Measurements from ENCODE around the gene HTD2.
"Not testable (repeated sequence)": the region's sequence is repeated elsewhere in the genome, so short reads cannot be mapped to it uniquely, and the experiment has no call there.

The HTD2 gene

GRCh38 chr3:58333206-58334012 is 27.1 kb downstream of the HTD2 start:
- DNase-seq (ENCODE audit: low read depth): no peak

- no peak for DNase-seq (ENCODE audit: low read depth)
Observed at GRCh38 chr3:58334013-58334321, 27.6 kb downstream of the HTD2 start.

GRCh38 chr3:58334506-58334884 is 28.2 kb downstream of the HTD2 start:
- no peak for DNase-seq (ENCODE audit: low read depth)

DNA sequence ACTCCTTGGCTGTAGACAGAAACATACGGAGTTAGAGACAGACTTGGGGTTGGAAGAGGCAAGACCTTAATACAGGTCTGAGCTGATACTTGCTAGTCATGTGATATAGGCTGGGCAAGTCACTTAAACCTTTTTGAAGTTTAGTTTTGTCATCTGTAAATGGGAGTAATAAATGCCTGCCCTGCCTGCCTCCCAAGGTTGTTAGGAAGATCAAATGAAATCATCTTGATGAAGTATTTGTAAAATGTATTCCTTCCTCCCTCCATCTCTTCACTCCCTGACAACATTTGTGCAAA is 29.3 kb downstream of the HTD2 start:
- no peak for DNase-seq (ENCODE audit: low read depth)

- DNase-seq (ENCODE audit: low read depth): peak; percentile 38
Observed at GRCh38 chr3:58336135-58336882, 30.0 kb downstream of the HTD2 start.

- no peak for DNase-seq (ENCODE audit: low read depth)
Observed at GRCh38 chr3:58337190-58337589, 30.9 kb downstream of the HTD2 start.

DNA sequence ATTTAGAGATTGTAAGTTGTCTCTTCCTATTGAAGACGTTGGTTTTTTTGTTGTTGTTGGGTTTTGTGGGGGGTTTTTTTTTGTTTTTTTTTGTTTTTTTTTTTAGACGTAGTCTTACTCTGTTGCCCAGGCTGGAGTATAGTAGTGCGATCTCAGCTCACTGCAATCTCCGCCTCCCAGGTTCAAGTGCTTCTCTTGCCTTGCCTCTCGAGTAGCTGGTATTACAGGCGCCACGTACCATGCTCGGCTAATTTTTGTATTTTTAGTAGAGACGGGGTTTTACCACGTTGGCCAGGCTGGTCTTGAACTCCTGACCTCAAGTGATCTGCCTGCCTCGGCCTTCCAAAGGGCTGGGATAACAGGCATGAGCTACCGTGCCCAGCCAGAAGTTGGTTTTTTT is 32.8 kb downstream of the HTD2 start:
- DNase-seq (ENCODE audit: low read depth): not testable (repeated sequence)

- DNase-seq (ENCODE audit: low read depth): no peak
Observed at GRCh38 chr3:58340594-58341244, 34.4 kb downstream of the HTD2 start.

DNA sequence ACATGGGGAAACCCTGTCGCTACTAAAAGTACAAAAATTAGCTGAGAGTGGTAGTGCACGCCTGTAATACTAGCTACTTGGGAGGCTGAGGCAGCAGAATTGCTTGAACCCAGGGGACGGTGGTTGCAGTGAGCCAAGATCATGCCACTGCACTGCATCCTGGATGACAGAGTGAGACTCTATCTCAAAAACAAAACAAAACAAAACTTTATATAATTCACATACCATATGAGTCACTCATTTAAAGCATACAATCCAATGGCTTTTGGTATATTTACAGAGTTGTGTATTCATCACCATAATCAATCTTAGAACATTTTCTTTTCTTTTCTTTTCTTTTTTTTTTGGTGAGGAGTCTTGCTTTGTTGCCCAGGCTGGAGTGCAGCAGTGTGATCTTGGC is 35.1 kb downstream of the HTD2 start:
- no peak for DNase-seq (ENCODE audit: low read depth)

GRCh38 chr3:58342676-58343075 is 36.4 kb downstream of the HTD2 start:
- DNase-seq (ENCODE audit: low read depth): no peak

- no peak for DNase-seq (ENCODE audit: low read depth)
Observed at GRCh38 chr3:58345457-58345856, 39.1 kb downstream of the HTD2 start.

DNA sequence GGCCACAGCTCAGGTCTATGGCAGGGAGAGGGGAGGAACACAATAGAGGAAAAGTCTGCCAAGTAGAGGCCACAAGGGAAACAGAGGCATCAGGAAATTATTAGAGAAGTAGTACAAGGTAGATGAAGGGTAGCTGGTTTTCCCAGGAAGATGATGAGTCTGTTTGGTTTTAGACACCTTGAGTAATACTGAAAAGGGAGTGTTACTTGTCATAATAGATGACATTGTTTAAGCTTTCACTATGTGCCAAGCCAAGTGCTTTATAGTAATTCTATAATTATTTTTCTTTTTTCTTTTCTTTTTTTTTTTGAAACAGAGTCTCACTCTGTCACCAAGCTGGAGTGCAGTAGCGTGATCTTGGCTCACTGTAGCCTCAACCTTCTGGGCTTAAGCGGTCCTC is 40.0 kb downstream of the HTD2 start:
- no peak for DNase-seq (ENCODE audit: low read depth)

GRCh38 chr3:58347984-58348383 is 41.7 kb downstream of the HTD2 start:
- no peak for DNase-seq (ENCODE audit: low read depth)

DNA sequence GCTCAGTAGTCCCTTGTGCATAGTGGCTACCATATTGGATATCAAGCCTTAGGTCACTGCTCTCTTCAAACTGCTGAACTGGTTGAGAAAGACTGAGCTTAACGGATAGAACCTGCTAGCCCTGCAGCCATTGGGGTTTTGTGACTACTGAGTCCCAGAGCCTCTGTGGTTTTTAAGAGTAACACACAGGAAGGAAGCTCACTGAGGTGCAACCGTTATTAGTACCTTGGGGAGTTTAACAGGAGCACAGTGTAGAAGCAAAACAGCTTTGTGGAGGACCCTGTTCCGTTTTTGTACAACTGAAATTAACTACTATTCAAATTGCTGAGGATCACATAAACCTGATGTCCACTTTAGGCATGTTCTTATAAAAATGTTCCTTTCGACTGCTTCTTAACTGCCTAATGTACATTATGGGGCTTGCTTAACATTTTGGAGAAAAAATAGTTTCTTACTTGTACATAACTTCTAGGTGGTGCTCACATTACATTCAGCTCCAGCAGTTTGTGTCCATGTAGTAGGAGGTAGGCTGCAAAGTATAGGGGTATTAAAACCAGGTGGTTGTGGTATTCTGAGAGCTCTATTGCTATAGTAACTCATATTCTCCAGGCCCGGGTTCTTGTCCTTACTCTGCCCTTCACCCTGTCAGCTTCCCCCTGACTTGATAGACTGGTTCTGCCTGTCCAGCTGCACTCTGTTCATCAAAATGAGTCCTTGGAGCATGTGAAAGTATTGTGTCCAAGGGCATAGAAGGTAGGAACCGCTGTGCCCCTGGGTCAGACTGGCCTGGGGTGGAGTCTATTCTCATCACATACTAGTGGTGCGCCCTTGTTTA is 43.7 kb downstream of the HTD2 start:
- DNase-seq (ENCODE audit: low read depth): no peak

- DNase-seq (ENCODE audit: low read depth): no peak
Observed at GRCh38 chr3:58350627-58351013, 44.3 kb downstream of the HTD2 start.

DNA sequence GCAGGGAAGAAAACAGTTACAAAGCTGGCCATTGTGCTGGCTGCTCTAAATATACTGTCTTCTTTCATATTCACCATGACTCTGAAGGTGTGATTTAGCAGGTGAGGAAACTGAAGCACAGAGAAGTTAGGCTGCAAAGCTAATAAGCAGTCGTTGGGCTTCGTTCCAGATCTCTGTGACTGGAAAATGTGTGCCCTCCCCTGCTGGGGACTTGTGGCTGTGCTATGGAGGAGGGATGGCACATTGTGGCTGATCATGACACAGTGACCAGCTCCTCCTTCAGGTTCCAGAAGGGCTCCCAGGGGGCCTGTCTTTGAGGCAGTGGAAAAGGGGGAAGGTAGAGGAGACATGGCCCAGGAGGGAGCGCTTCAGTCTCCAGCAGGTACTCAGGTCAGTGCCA is 45.6 kb downstream of the HTD2 start:
- DNase-seq (ENCODE audit: low read depth): no peak

DNA sequence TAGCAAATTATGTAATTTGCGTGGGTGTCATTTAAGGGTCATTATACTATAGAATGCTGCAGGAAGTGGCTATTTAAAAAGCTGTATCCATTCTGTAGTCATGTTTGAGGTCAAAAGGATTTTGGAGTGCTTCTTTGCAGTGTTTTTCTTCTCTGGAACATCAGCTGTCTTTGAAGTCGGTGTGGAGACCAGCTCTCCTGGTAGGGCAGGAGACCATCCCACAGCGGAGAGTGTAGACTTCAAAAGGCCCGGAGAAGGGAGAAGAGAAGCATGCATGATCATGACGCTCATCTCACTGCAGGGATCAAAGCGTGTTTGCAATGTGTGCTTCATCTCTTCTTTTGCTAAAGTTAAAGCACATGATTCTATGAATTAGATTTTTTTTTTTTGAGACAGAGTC is 46.3 kb downstream of the HTD2 start:
- no peak for DNase-seq (ENCODE audit: low read depth)

DNA sequence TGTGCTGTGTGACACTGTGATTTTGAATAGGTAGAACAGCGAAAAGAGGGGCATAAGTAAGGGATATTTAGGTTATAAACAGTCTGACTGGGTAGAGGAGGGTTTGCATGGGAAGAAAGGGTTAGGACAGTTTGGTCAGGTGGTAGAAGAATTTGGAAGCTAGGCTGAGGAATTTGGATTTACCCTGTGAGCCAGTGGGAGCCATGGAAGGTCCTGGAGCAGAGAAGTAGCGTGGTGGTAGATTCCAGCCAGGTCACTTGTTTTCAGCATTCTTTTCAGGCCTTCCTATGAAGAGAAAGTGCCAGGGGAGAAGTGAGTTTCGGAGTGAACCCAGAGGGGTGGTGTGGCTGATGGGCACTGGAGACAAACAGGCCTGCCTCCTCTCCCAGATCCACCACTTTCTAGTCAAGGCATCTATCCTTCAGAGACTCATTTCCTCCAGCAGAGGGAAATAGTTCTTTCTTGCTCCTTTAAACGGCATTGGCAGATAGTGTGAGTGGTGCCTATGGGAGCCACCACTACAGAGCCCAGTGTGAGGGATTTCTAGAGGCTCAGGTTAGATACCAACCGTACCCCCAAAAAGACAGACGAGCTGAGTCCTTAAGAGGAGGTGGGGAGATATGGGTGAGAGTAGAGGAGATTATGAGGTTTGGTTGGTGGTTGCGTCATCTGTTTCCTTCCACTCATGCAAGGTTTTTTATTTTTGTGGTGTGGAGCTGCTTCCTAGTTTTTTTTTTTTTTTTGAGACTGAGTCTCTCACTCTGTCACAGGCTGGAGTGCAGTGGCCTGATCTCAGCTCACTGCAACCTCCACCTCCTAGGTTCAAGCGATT is 47.6 kb downstream of the HTD2 start:
- DNase-seq (ENCODE audit: low read depth): no peak

GRCh38 chr3:58355179-58355578 is 48.9 kb downstream of the HTD2 start:
- no peak for DNase-seq (ENCODE audit: low read depth)

GRCh38 chr3:58356054-58356453 is 49.7 kb downstream of the HTD2 start:
- DNase-seq (ENCODE audit: low read depth): no peak

DNA sequence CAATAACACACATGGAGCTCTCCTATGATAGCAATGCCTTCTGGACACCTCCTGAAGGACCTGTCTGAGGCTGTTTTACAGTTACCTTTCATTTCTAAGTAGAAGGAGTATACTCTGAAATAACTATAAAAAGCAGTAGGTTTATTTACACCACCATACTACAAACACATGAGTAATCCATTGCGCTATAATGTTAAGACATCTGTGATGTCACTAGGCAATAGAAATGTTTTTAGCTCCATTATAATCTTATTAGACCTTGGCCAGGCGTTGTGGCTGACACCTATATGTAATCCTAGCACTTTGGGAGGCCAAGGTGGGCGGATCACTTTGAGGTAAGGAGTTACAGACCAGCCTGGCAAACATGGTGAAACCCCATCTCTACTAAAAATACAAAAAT is 51.1 kb downstream of the HTD2 start:
- DNase-seq (ENCODE audit: low read depth): no peak

DNA sequence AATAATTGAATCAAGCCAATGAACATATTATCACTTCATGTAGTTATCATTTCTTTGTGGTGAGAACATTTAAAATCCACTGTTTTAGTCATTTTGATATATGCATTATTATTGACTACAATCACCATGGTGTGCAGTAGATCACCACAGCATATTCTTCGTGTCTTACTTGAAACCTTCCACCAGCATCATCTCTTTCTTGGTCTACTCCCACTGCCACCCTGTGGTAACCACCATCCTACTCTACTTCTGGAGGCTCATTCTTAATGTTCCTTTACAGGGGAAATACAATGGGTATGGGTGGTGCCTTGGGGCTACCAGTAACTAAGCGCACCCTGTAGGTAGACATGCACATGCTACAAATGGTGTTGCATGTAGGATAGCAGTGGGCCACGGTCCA is 51.8 kb downstream of the HTD2 start:
- no peak for DNase-seq (ENCODE audit: low read depth)
